Stimulated activated naive CD4-positive, alpha-beta T cell (primary cell): ENCODE results near the gene ATXN1.

Experiments used
- DNase-seq, 6 experiments: peaks; one replicate each; lab custom pipeline; 2025; lab: John Stamatoyannopoulos, UW

Gene ATXN1

DNA sequence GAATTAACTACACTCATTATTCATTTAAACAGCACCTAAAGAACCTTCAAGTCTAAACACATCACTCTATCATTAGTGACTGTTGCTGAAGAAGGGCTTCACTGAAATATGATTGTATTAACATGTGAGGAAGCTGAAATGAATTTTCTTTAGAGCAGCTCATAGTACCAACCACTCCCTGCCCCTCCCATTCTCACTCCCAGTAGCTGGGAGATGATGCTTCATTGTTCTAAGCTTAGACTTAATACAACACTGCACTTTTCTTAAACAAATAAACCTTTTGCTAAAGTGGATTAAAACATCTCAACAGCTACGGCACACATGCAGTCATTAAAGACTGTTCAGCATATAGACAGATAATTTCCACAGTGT is 63.1 kb downstream of the ATXN1 start:
- DNase-seq, result no peak

DNA sequence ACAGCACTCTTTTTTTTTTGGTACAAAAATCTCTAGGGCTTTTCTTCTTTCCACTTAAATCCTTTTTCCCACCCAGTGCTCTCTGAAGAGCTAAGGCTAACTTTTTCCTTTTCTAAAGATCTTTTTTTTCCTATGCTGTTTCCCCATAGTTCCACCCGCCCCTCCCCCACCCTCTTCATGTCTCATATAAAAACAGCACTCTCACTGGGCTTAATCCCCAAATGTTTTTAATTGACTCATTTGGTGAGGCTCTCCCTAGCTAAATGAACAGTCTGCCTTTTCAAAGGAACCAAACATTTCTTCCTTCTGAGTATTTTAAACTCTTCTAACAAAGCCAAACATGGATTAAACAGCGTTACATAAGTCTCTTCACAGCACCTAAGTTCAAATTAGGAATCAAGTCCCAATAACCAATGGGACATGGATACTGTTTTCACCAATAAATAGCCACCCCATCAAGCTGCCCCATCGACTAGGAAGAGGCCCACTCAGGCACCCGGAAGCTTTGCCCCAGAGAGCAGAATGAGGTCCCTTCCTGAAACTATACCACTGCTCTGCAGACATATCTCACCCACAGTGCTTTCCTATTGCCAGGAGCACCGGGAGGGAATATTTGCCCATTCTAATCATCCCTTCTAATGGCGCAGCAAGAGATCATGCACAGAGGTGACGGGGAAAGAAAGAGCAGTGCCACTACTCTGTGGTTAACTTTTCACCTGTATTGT is 63.7 kb downstream of the ATXN1 start:
- no peak for DNase-seq

DNA sequence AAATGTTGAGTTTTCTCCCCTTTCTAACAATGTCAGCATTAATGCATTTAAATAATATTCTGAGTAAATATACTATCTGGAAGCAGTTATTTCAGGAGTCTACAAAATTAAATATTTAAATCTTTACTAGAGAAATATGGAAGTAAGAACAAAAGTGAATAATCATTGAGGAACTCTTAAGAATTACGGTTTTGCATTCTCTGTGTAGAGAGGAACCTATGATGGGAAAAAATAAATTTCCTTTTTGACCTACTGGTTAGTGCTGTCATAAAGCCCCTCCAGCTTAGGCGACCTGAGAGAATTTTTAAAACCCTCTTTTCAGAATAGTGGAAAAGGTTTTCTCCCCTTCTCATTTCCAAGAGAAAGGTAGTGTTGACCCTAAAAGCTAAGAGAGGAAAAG is 64.8 kb downstream of the ATXN1 start:
- DNase-seq, result no peak

DNA sequence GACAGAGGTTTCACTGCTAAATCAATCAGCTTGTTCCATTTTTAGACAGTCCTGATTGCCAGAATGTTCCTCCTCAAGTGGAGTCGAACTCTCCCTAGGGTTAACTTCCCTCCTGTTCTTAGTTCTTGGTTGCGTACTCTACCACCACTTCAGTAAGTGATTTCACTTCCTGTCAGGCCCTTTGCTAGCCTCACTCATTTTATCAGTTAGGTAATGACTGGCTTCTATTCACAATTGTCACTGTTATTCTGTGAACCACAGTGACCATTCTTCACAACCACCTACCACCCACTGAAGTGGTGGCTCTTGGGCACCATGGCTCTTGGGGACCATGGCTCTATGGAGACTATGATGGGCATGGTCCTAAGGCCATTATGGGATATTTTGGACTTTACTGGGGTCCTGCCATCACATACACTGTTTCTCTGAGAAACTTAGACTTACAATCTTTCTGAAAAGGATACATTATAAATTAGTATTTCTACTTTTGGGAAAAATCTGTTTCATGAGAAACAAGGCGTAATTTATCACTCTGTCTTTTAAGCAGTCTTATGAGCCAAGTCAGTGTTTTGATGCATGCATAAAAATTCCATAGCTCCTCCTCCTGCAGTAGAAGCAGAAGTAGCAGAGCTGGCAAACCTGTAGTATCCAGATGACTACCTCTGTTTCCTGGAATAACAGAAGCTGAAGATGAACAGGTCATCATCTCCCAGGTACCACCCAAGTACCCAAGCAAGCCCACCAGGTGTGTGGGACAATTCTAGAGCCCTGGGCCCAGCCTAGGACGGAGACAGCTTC is 66.3 kb downstream of the ATXN1 start:
- no peak for DNase-seq

DNA sequence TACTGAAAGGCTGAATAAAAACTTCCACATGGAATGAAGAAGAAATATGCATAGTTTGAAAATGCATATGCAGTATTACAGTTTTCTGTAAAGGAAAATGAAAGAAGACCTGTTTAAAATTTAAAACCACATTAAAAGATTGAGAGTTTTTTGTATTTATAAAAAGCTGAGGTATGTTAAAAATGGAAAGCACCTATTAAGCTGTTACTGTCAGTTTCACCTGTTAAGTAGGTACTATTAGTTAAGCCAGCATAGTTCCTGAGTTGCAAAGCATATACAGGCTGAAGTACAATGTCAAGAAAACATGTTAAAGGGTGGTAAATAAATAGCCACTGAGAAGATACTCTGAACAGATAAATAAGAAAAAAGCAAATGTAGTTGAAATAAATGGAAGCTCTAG is 69.9 kb downstream of the ATXN1 start:
- DNase-seq, result no peak

DNA sequence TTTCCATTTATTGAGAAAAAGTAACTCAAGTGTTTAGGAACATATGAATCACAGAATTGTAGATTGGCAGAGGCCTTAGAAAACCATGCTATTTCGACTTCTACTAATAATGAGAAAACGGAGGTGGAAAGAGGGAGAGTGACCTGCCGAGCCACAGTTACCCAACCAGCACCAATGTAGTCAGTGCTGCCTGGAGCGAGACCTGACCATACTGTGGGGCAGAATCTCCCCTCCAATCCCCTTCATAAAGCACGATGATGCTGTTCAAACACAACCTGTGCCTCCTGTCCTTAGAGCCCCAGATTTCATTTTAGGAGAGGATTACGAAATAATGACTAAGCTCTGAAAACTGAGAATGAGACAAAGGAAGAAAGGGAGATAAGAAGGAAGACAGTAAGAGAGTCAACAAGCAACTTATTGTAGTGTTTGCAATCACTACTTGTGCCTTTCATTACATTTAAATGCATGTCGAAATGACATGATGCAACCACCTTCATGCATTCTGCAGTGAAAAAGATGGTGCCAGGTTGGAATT is 70.6 kb downstream of the ATXN1 start:
- no peak for DNase-seq

DNA sequence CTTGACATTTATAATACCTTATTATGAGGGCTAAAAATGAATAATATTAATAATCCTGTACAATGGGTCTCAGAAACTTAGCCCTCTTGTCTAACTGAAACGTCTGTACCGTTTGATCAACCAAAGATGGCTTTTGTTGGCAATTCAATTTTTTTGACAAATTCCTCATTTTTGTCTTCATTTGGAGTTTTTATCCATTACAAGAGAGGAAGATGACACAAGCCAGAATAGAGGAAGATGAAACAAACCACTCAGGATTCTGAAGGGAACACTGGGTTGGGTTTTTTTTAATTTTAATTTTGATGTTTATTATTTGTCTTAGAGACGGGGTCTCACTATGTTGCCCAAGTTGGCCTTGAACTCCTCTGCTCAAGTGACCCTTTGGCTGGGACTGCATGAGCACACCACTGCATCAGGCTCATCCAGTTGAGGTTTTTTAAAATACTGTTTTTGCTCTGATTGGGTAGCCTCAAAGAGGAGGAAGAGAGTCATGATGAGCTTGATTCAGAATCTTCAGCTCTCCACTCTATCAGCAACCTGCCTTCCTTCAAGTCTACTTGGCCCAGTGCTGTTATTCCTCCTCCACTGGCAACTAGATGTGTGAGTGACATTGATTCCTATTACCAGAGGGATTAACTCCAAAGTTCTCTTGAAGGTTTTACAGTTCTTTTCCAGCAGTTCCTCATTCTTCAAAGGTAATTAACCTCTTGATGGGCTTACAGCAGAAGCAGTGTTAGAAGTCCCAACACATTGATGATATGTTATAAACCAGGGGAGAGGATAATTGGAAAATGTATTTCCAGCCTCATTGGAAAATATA is 71.3 kb downstream of the ATXN1 start:
- DNase-seq, result no peak

DNA sequence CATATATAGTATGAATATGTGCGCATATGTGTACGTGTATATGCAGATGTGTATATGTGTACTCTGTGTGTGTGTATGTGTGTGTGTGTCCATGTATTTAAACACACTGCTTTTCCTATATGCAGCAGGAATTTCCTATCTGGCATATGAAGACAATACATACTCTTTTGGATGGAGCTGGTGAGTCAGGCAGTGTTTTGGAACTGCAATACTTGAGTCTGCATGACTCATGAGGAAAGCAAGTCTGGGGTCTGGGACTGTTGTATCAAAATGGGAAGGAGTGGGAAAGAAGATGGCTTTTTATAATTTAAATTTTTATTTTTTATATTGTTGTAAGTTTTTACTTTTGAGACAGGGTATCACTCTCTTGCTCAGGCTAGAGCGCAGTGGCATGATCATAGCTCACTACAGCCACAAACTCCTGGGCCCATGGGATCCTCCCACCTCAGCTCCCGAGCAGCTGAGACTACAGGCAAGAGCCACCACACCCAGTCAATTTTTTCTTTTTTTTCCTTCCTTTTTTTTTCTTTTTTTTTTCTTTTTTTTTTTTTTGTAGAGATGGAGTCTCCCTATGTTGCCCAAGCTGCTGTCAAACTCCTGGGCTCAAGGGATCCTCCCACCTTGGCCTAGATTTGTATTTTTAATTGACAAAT is 72.2 kb downstream of the ATXN1 start:
- DNase-seq, result no peak

DNA sequence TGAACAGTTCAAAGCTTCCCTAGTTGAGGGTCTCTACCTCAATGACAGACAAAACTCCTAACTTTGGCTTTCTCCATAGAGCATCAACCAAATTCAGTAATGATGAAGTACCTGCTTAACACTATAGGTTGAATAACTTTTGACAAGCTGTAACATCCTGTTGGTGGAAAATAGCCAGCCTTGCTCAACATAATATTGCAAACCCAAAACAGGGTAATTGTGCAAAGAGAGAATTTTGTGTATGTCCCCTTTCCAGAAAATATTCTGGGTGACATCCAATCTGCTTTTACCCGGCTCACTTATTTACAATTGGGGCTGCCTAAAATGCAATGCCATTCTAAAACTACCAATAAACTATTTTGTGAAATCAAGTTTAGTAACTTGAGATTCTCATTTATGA is 72.8 kb downstream of the ATXN1 start:
- DNase-seq, result no peak

DNA sequence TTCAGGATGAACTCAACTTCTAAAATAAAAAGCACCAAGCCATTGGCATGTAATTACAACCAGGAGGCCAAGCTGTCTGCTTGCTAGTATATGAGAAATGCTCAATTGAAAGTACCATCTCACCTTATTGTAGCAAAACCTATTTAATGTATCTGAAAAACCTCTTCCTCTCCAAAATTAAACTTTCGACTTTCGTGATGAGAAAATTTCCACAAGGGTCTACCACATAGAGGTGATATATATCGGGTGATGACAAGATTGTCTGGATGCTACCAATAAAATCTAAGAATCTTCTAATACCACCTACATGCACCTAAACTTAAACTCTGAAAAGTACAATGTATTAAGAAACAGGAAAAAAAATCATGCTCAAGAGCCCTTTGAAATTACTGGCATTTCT is 74.2 kb downstream of the ATXN1 start:
- DNase-seq, result no peak

DNA sequence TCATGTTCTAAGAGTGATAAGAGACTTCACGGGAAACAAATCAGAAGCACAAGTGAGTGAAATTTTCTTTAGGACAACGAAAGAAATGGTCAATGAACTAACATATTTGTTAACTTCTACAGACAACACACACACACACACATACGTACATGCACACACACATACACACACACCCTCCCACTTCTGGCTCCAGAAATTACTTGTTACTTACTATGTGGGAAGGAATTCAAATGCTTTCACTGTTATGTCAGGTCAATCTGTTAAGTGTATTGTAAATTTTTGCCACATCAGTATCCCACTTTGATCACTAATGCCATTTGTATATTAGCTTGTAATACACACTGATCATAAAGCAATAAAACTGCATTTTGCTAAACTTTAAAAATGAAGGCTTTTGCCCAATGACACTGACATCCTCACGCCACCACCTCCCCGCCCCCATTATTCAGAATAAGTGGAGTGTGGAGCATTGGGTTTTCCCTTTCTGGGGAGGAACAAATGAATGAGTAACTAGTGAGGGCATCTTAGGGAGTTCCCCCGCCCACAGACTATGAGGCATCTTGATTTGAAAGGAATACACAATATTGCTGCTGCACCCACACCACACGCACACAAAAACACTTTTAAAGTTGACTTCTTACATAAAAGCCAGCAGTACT is 76.2 kb downstream of the ATXN1 start:
- DNase-seq, result no peak

DNA sequence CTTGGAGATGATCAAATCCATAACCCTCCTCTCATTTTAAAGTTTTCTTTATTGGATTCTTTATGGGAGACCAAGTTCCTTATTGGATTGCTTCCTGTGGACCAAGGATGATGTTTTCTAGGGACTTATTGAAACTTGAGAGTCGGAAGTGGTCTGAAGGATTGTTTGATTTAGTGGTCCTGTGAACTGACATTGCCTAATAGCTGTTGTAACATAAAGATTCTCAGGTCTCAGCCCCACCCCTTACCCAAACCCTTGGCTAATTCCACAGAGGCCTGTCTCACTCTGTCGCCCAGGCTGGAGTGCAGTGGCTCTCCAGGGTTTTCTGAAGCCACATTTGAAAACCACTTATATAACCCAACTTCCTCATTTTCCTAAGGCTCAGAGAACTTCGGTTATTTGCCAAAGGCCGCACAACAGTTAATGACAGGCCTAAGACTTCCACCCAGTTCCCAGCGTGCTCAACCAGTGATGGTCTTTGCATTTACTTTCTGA is 77.0 kb downstream of the ATXN1 start:
- no peak for DNase-seq

DNA sequence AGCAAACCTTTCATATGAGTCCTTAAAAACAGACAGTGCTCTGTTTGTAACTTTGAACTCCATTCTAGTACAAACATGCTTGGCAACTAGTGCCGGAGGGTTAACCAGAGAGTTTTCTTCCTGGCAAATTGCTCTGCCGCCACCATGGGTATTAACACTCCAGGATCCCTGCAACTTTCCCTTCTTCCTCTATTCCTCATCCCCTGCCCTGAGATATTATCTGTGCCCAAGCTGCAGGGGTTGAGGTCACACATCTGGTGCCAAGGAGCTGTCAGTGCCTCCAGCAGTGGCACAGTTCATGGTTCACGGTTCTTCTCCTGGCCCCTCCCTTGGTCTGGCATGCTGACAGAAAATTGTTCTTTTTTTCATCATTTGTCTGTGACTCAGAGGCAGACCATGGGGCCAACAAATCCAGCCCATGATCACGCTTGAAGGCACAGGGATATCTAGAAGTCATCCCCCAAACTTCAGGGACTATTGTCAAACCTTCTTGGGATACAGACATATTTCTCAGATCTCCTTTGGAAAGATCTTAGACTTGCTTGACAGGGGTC is 77.5 kb downstream of the ATXN1 start:
- no peak for DNase-seq

DNA sequence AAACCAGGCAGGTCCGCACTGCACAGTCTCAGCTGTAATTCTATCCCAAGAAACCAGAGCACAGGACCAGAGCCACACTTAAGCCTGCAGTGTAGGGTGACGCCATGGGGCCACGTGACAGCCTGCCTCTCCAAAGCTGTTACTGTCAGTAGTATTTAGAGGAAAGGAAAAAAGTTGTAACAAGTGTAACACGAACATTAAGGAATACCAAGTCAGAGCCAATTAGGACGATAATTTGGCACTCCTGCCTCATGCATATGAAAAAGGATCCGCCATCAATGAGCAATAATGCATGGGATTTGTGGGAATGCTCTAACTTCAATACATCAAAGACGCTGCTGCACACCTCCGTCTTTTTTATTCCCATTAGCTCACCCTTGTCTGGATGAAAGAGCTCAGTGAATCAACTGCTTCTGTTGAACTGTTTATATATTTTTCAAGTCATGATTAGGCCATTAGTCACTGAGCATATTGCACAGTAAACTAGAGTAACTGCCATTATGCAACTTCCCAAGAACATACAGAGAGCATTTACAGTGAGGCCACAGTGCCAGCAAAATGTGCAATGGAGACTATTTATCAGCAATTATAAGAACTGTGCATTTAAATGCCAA is 79.9 kb downstream of the ATXN1 start:
- no peak for DNase-seq

DNA sequence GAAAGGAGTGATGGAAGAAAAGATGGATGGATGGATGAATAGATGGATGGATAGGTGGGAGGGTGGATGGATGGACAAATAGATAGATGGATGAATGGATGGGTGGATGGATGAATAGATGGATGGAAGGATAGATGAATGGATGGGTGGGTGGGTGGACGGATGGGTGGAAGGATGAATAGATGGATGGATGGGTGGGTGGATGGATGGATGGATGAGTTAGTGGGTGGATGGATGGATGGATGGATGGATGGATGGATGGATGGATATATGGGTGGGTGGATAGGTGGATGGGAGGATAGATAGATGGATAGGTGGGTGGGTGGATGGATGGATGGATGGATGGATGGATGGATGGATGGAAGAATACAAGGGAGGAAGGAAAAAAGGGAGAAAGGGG is 82.2 kb downstream of the ATXN1 start:
- DNase-seq, result no peak

DNA sequence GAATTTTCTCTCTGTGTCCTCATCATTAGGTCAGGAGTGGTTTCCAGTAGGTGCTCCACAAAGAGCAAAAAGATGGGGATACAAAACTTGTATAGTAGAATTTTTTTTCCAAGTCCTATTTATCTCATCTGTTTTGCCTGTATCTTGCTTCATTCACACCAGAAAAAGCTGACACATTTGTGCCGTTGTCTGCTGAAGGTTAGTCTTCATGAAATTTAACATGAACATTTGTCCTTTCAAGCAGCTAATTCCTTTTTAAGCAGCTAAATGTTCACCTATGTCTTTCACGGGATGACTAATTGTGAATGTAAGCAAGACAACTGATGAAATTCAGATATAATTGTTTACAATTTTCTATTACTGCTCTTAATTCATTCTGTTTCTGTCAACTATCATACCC is 83.8 kb downstream of the ATXN1 start:
- no peak for DNase-seq

DNA sequence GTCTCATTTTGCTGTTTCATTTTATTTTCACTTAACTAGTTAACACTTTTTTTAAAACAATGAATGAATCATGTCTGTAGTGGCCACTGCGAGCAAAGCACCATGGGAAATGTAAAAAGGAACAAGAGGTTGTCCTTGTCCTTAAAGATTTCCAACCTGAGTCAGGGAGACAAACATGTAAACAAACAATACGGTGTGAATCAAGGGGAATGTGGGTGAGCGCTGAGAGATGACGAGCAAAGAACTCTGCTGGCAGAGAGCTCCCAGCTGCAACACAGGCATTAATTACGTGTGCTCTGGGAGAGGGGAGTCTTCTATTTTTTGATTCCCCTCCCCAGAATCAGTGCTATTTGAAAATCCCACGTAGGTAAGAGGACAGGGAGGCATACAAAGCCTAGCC is 84.3 kb downstream of the ATXN1 start:
- no peak for DNase-seq

DNA sequence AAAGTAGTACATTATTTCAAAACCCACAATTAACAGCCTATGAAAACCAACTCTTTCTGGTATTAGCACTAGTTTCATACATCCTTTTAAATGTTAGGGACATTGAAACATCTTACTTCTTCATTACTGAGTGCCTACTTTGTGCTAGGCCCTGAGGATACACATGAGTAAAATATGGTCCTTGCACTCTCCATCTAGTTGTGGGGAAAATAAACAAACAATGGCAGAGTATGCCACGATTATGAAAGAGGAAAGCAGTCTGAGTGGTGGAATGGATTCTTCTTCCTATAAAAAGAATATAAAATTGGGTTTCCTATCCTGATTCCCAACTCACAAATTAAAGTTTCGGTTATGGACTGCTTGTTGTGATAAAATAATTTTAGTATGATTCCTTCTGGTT is 84.9 kb downstream of the ATXN1 start:
- no peak for DNase-seq

DNA sequence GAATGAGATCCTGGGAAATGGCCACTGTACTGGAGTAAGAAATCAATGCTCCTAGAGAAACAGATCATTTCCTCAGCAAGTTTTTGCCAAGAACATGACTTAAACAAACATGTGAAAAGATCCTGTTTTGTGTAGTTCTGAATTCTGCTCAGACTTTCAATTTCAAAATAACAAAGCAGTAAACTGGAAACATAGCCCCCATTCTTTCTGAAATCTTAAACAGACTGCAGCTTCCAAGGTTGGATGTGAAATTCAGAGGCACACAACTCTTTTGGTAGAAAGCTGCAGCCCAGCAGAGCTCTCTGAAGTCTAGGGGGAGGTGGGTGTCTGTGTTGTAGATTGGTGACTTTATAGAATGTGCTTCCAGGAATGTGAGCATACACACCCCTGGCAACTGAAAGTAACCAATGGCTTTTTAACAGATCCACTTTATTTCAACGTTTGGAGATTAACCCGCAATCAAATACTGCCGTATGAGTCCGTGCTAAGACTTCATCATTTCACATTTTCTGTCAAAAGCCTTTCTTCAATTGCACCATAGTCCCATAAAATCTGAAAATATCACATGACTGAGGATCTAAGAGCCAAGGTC is 86.4 kb downstream of the ATXN1 start:
- no peak for DNase-seq
